Measurements from ENCODE around the gene CEMIP.

CEMIP gene

DNA sequence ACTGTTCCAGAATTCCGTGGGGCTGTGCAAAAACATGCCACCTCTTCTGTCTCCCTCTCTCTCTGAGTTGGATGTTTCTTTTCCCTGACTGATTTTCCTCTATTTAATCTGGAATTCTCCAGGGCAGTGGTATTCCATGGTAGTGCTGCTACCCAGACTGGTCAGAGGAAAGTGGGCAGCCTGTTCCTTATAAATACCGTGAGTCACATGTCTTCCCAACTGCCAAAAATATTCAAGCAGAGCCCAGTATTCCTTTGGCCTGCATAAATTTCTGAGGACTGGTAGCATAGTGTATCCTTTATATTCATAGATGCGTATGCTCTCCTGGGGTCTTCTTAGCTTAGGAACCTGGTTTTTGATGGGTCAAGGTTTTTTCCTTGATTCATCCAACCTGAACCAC is 40.9 kb downstream of the CEMIP start:
- H3K27me3 ChIP-seq (replicated peaks): no peaks in the 10 kb centered on the region
- H3K36me3 ChIP-seq (replicated peaks): no peaks in the 10 kb centered on the region
- no peak overlapping the region for H3K4me3 ChIP-seq (ENCODE audit: low read depth, low read length)
- no peak overlapping the region for H3K27ac ChIP-seq
- TF ChIP-seq, protein P1, sequence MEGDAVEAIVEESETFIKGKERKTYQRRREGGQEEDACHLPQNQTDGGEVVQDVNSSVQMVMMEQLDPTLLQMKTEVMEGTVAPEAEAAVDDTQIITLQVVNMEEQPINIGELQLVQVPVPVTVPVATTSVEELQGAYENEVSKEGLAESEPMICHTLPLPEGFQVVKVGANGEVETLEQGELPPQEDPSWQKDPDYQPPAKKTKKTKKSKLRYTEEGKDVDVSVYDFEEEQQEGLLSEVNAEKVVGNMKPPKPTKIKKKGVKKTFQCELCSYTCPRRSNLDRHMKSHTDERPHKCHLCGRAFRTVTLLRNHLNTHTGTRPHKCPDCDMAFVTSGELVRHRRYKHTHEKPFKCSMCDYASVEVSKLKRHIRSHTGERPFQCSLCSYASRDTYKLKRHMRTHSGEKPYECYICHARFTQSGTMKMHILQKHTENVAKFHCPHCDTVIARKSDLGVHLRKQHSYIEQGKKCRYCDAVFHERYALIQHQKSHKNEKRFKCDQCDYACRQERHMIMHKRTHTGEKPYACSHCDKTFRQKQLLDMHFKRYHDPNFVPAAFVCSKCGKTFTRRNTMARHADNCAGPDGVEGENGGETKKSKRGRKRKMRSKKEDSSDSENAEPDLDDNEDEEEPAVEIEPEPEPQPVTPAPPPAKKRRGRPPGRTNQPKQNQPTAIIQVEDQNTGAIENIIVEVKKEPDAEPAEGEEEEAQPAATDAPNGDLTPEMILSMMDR (IDR thresholded peaks at IDR 0.05; ENCODE audit: low read depth, low read length, missing control alignments): no peak
- in situ Hi-C loops (cut with HindIII; ENCODE audit: low pct_ligation_motif_present, low sequenced_read_pairs): no loop called here
- no peak for DNase-seq

GRCh38 chr15:80822256-80822655 is 43.1 kb downstream of the CEMIP start:
- no peaks in the 10 kb centered on the region for H3K27me3 ChIP-seq (replicated peaks)
- TF ChIP-seq, protein P1 (IDR thresholded peaks at IDR 0.05; ENCODE audit: low read depth, low read length, missing control alignments): no peak
- no peak overlapping the region for H3K27ac ChIP-seq
- in situ Hi-C loops (cut with HindIII; ENCODE audit: low pct_ligation_motif_present, low sequenced_read_pairs): no loop called here
- no peak for DNase-seq
- no peaks in the 10 kb centered on the region for H3K36me3 ChIP-seq (replicated peaks)
- no peak overlapping the region for H3K4me3 ChIP-seq (ENCODE audit: low read depth, low read length)

DNA sequence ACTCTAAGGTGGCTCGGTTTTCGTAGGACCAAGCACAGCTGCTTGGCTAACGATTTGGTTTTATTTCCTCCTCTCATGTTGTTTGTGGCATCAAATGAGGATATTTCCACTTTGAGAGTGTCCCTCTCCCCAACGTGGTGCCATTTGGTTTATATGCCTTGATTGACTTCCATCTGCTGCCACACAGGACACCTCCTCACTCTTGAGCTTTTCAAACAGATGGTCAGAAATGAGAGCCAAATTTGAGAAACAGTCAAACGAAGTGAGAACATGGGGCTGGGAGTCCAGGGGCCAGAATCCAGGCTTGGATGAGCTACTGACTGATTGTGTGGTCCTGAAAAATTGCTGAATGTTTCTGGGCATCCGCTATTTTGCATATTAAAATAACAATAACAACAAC is 43.5 kb downstream of the CEMIP start:
- TF ChIP-seq, protein P1 (IDR thresholded peaks at IDR 0.05; ENCODE audit: low read depth, low read length, missing control alignments): no peak
- in situ Hi-C loops (cut with HindIII; ENCODE audit: low pct_ligation_motif_present, low sequenced_read_pairs): no loop called here

GRCh38 chr15:80823120-80823519 is 44.0 kb downstream of the CEMIP start:
- Histone ChIP-seq H3K36me3 (replicated peaks) (no peaks in the 10 kb centered on the region), H3K4me3 (ENCODE audit: low read depth, low read length) (no peak overlapping the region), H3K27ac (no peak overlapping the region), H3K27me3 (replicated peaks) (no peaks in the 10 kb centered on the region)
- DNase-seq: no peak
- in situ Hi-C loops (cut with HindIII; ENCODE audit: low pct_ligation_motif_present, low sequenced_read_pairs): no loop called here
- TF ChIP-seq, protein P1 (IDR thresholded peaks at IDR 0.05; ENCODE audit: low read depth, low read length, missing control alignments): no peak

More for the DNA sequence above, 43.5 kb downstream of the CEMIP start:
- no peak for DNase-seq
- H3K27ac ChIP-seq: no peak overlapping the region
- no peaks in the 10 kb centered on the region for H3K36me3 ChIP-seq (replicated peaks)
- no peaks in the 10 kb centered on the region for H3K27me3 ChIP-seq (replicated peaks)
- H3K4me3 ChIP-seq (ENCODE audit: low read depth, low read length): no peak overlapping the region

- TF ChIP-seq, protein P1 (IDR thresholded peaks at IDR 0.05; ENCODE audit: low read depth, low read length, missing control alignments): no peak
- H3K27me3 ChIP-seq (replicated peaks): no peaks in the 10 kb centered on the region
- no peak overlapping the region for H3K27ac ChIP-seq
- no peaks in the 10 kb centered on the region for H3K36me3 ChIP-seq (replicated peaks)
- no peak for DNase-seq
- in situ Hi-C loops (cut with HindIII; ENCODE audit: low pct_ligation_motif_present, low sequenced_read_pairs): no loop called here
- no peak overlapping the region for H3K4me3 ChIP-seq (ENCODE audit: low read depth, low read length)
Measured at GRCh38 chr15:80823995-80824394, 44.8 kb downstream of the CEMIP start.

DNA sequence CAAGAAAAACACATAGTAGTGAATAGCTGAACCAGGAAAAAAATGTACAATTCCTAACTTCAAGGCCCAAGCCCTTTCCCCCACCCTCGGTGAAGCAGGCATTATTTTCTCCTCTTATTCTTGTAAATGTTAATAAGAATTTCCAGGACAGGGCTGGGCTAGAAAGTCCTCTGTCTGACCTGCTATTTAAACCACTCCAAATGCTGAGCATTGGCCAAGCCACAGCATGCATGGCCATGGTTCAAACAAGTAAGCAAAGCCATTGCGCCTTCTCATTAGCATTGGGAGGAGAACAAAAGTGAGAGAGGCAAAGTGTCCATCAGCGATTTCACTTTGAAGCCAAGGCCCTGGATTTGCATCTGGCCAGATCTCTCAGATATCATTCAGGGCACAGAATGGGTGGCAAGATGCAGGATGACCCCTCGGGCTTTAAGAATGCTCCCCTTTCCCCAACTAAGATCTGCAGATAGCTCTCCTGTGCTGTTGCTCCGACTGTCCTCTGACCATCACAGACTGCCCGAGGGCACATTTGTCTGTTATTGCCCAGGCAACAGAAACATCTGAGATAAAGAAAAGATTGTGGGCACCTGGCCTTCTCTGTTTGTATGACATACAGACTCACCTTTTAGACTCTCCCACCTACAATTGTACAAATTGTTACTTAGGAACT is 46.3 kb downstream of the CEMIP start:
- in situ Hi-C loops (cut with HindIII; ENCODE audit: low pct_ligation_motif_present, low sequenced_read_pairs): no loop called here
- TF ChIP-seq, protein P1 (IDR thresholded peaks at IDR 0.05; ENCODE audit: low read depth, low read length, missing control alignments): no peak

More for the DNA sequence above, 46.3 kb downstream of the CEMIP start:
- H3K27me3 ChIP-seq (replicated peaks): no peaks in the 10 kb centered on the region
- H3K27ac ChIP-seq: no peak overlapping the region
- no peak for DNase-seq
- H3K36me3 ChIP-seq (replicated peaks): no peaks in the 10 kb centered on the region
- no peak overlapping the region for H3K4me3 ChIP-seq (ENCODE audit: low read depth, low read length)
